ENCODE data around the gene ALLC. TPM values are rescaled to one million over a fixed set of nuclear protein-coding genes. Genes with fewer than 3 reads are reported as not detected.

ALLC gene
- polyA plus RNA-seq, 1 of the 3 experiments (the other 2 are of a cell fraction): not detected

DNA sequence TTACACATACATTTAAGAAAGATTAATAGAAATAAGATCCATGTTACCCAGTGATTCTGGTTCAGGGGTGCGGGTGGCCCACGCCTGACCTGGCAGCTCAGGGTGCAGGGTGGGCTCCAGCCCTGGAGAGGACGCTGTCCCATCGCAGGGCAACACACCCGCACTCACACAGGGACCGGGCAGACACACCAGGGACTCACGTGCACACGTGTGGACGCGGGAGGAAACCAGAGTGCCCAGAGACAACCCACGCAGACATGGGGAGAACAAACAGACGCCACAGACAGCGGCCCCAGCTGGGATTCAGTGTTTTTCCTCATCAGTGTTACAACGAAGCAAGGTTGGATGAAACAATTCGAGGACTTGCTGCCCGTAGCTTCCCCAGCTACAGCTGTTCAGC is 8.4 kb upstream of the ALLC start:
- H3K36me3 ChIP-seq (replicated peaks in 1 of 2; ENCODE audit: control insufficient read depth in 1 of 2, insufficient read depth in 2 of 2, low read length in 1 of 2): peaks cover 0 to 2% of the 10 kb centered on the region in 2 experiments
- no peaks in the 10 kb centered on the region for H3K27me3 ChIP-seq (ENCODE audit: insufficient read depth)
- H3K4me1 ChIP-seq (ENCODE audit: control insufficient read depth in 1 of 2, insufficient read depth in 2 of 2, low read depth in 1 of 2, low read length in 1 of 2): peaks cover 0 to 20% of the 10 kb centered on the region in 2 experiments; a peak in 2 of 4 replicates
- no peak for DNase-seq
- no peak overlapping the region for H3K4me2 ChIP-seq
- TF ChIP-seq GATA2 (CRISPR knock-in tag; IDR thresholded peaks at IDR 0.05): no peak
- no peak for TF ChIP-seq FOXM1 (IDR thresholded peaks at IDR 0.05; ENCODE audit: low read depth)
- TF ChIP-seq, protein P1, sequence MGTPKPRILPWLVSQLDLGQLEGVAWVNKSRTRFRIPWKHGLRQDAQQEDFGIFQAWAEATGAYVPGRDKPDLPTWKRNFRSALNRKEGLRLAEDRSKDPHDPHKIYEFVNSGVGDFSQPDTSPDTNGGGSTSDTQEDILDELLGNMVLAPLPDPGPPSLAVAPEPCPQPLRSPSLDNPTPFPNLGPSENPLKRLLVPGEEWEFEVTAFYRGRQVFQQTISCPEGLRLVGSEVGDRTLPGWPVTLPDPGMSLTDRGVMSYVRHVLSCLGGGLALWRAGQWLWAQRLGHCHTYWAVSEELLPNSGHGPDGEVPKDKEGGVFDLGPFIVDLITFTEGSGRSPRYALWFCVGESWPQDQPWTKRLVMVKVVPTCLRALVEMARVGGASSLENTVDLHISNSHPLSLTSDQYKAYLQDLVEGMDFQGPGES (IDR thresholded peaks at IDR 0.05; ENCODE audit: low read depth, low read length): no peak
- no peak for TF ChIP-seq TCF12 (IDR thresholded peaks at IDR 0.05)
- TF ChIP-seq ELF1 (IDR thresholded peaks at IDR 0.05): no peak
- TF ChIP-seq EP300 (IDR thresholded peaks at IDR 0.05; ENCODE audit: borderline replicate concordance in 1 of 2, low read depth in 1 of 2, low read length in 1 of 2): no peak
- no peak for TF ChIP-seq EZH2phosphoT487 (IDR thresholded peaks at IDR 0.05; ENCODE audit: borderline replicate concordance, low read depth)
- TF ChIP-seq TAF1 (IDR thresholded peaks at IDR 0.05; ENCODE audit: borderline replicate concordance, low read depth, low read length): no peak
- TF ChIP-seq, protein P2, sequence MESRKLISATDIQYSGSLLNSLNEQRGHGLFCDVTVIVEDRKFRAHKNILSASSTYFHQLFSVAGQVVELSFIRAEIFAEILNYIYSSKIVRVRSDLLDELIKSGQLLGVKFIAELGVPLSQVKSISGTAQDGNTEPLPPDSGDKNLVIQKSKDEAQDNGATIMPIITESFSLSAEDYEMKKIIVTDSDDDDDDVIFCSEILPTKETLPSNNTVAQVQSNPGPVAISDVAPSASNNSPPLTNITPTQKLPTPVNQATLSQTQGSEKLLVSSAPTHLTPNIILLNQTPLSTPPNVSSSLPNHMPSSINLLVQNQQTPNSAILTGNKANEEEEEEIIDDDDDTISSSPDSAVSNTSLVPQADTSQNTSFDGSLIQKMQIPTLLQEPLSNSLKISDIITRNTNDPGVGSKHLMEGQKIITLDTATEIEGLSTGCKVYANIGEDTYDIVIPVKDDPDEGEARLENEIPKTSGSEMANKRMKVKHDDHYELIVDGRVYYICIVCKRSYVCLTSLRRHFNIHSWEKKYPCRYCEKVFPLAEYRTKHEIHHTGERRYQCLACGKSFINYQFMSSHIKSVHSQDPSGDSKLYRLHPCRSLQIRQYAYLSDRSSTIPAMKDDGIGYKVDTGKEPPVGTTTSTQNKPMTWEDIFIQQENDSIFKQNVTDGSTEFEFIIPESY (IDR thresholded peaks at IDR 0.05; ENCODE audit: borderline replicate concordance, low read depth): no peak
- TF ChIP-seq, protein P3, sequence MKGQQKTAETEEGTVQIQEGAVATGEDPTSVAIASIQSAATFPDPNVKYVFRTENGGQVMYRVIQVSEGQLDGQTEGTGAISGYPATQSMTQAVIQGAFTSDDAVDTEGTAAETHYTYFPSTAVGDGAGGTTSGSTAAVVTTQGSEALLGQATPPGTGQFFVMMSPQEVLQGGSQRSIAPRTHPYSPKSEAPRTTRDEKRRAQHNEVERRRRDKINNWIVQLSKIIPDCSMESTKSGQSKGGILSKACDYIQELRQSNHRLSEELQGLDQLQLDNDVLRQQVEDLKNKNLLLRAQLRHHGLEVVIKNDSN (IDR thresholded peaks at IDR 0.05; ENCODE audit: borderline replicate concordance, low read depth): no peak
- TF ChIP-seq NRF1 (IDR thresholded peaks at IDR 0.05; ENCODE audit: low read depth, low read length): no peak
- POLR2A ChIA-PET: interaction anchor here (0.8 to 2.3 kb wide), 5 partner anchors 44 to 91 kb away, joined by 3 to 15 read pairs (median 7); partner anchors contain the start of gene RNASEH1
- CTCF ChIA-PET: interaction anchor here (0.9 to 4.3 kb wide), 15 partner anchors 10 to 1795 kb away, joined by 3 to 43 read pairs (median 6); partner anchors contain the start of genes COLEC11, RNASEH1 and RPS7
- no peak overlapping the region for H3K9ac ChIP-seq
- no peaks in the 10 kb centered on the region for H3K9me2 ChIP-seq
- no peaks in the 10 kb centered on the region for H3K9me3 ChIP-seq
- 76% methylated on average over 16 of the region's 16 CpGs for WGBS (ENCODE audit: low lambda C conversion rate)
- no peak overlapping the region for H2AFZ ChIP-seq (ENCODE audit: low read depth)
- no peaks in the 10 kb centered on the region for H3F3A ChIP-seq (replicated peaks; ENCODE audit: insufficient read depth)
- no peaks in the 10 kb centered on the region for H3K79me2 ChIP-seq (ENCODE audit: insufficient read depth)
- H4K20me1 ChIP-seq (ENCODE audit: insufficient read depth): no peaks in the 10 kb centered on the region
- H3K27ac ChIP-seq (ENCODE audit: low read depth in 2 of 2, low read length in 1 of 2): no peak overlapping the region; a peak in 1 of 4 replicates
- H3K4me3 ChIP-seq (ENCODE audit: low read depth in 2 of 2, low read length in 1 of 2): no peak overlapping the region
